GM18909 (cell line): ENCODE results near the gene LRRIQ1.
"Not testable (repeated sequence)": the region's sequence is repeated elsewhere in the genome, so short reads cannot be mapped to it uniquely, and the experiment has no call there.

Experiments used
- ATAC-seq: cut with Tn5 transposase; IDR thresholded peaks from one replicate; pipeline ENCODE4 v1.9.1; 2021; ENCODE audit warnings: mild to moderate bottlenecking; ENCODE audit not compliant: unreplicated experiment, poor library complexity

LRRIQ1 gene

GRCh38 chr12:85036234-85036707 lies at the start of gene LRRIQ1, which contains the start of gene TSPAN19:
LRRIQ1 (plus strand) TSS chr12:85036351; CDS start chr12:85038177, 1,826 bp downstream.
TSPAN19 (minus strand) TSS chr12:85036277; CDS start chr12:85029946, 6,331 bp downstream.
- ATAC-seq = peak; percentile 99

- ATAC-seq = no peak
Measured at GRCh38 chr12:84986586-84986985, 49.6 kb upstream of the LRRIQ1 start.

- no peak for ATAC-seq
Measured at GRCh38 chr12:84994426-84994825, 41.7 kb upstream of the LRRIQ1 start.

GRCh38 chr12:84995641-84996040 lies 40.5 kb upstream of the LRRIQ1 start:
- no peak for ATAC-seq

- ATAC-seq = no peak
Measured at GRCh38 chr12:84996759-84997158, 39.4 kb upstream of the LRRIQ1 start.

- no peak for ATAC-seq
Measured at GRCh38 chr12:84998341-84998740, 37.8 kb upstream of the LRRIQ1 start.

GRCh38 chr12:85000729-85001128 lies 35.4 kb upstream of the LRRIQ1 start:
- ATAC-seq = no peak

- no peak for ATAC-seq
Measured at GRCh38 chr12:85002778-85003296, 33.3 kb upstream of the LRRIQ1 start.

- ATAC-seq = no peak
Measured at GRCh38 chr12:85004204-85004603, 31.9 kb upstream of the LRRIQ1 start.

GRCh38 chr12:85005047-85005446 lies 31.1 kb upstream of the LRRIQ1 start:
- ATAC-seq = not testable (repeated sequence)

GRCh38 chr12:85005615-85006014 lies 30.5 kb upstream of the LRRIQ1 start:
- no peak for ATAC-seq

- no peak for ATAC-seq
Measured at GRCh38 chr12:85006206-85006605, 29.9 kb upstream of the LRRIQ1 start.

GRCh38 chr12:85007836-85008235 lies 28.3 kb upstream of the LRRIQ1 start:
- no peak for ATAC-seq

GRCh38 chr12:85016413-85016812 lies 19.7 kb upstream of the LRRIQ1 start:
- ATAC-seq = no peak

GRCh38 chr12:85017133-85017532 lies 19.0 kb upstream of the LRRIQ1 start:
- ATAC-seq = no peak

GRCh38 chr12:85017618-85018017 lies 18.5 kb upstream of the LRRIQ1 start:
- no peak for ATAC-seq

GRCh38 chr12:85018098-85018497 lies 18.1 kb upstream of the LRRIQ1 start:
- ATAC-seq = no peak

- ATAC-seq = peak; percentile 64
Measured at GRCh38 chr12:85029456-85029855, 6.7 kb upstream of the LRRIQ1 start.

- ATAC-seq = no peak
Measured at GRCh38 chr12:85036733-85037132, 582 bp downstream of the LRRIQ1 start.

- no peak for ATAC-seq
Measured at GRCh38 chr12:85041395-85041794, 5.2 kb downstream of the LRRIQ1 start.

GRCh38 chr12:85043829-85044228 lies 7.7 kb downstream of the LRRIQ1 start:
- no peak for ATAC-seq

GRCh38 chr12:85057370-85057963 lies 21.3 kb downstream of the LRRIQ1 start:
- ATAC-seq = peak; percentile 89
